Osteoblast (primary cell): ENCODE results near the gene PDE4B. TPM values are rescaled to one million over a fixed set of nuclear protein-coding genes. Genes with fewer than 3 reads are reported as not detected.

Experiments used
- DNase-seq: peaks from one replicate; pipeline ENCODE4 v3.0.0; 2011; ENCODE audit warnings: low spot score, mixed read lengths; ENCODE audit not compliant: insufficient read length; ENCODE audit errors: missing footprints
- H2AFZ ChIP-seq: 2 replicates; pipeline ENCODE4 v1.6.0; 2011; ENCODE audit warnings: mild to moderate bottlenecking, low read length
- H3K27ac ChIP-seq: 2 replicates; pipeline ENCODE4 v1.5.1; 2011; ENCODE audit warnings: mild to moderate bottlenecking, low read depth, low read length, moderate library complexity
- H3K27me3 ChIP-seq: 2 replicates; pipeline ENCODE4 v1.6.0; 2012; ENCODE audit warnings: mild to moderate bottlenecking, control low read depth, inconsistent platforms, low read length, moderate library complexity; ENCODE audit not compliant: insufficient read depth
- H3K36me3 ChIP-seq: 2 replicates; pipeline ENCODE4 v1.5.1; 2011; ENCODE audit warnings: mild to moderate bottlenecking, low read length, control low read depth, moderate library complexity; ENCODE audit not compliant: insufficient read depth
- H3K4me1 ChIP-seq: 2 replicates; pipeline ENCODE4 v1.5.1; 2011; ENCODE audit warnings: mild to moderate bottlenecking, low read length, control low read depth, moderate library complexity; ENCODE audit not compliant: insufficient read depth
- H3K4me2 ChIP-seq: 2 replicates; pipeline ENCODE4 v1.6.0; 2011; ENCODE audit warnings: mild to moderate bottlenecking, low read length; ENCODE audit not compliant: insufficient read depth
- H3K4me3 ChIP-seq: fragments of 200-600 bp; sonication (generic); 3 replicates; pipeline ENCODE4 v1.5.1; 2012; ENCODE audit warnings: mild to moderate bottlenecking, low read length, inconsistent platforms; ENCODE audit not compliant: insufficient read depth
- H3K79me2 ChIP-seq: 2 replicates; pipeline ENCODE4 v1.6.0; 2012; ENCODE audit warnings: mild to moderate bottlenecking, low read length, control low read depth, inconsistent platforms; ENCODE audit not compliant: insufficient read depth
- H3K9me3 ChIP-seq: 2 replicates; pipeline ENCODE4 v1.5.1; 2011; ENCODE audit warnings: low read depth, low read length, control low read depth
- H4K20me1 ChIP-seq: 2 replicates; pipeline ENCODE4 v1.6.0; 2012; ENCODE audit warnings: mild to moderate bottlenecking, low read length, control low read depth; ENCODE audit not compliant: insufficient read depth
- CTCF ChIP-seq: IDR thresholded peaks from 2 replicates; pipeline ENCODE4 v1.5.1; 2011; ENCODE audit warnings: mild to moderate bottlenecking, low read depth, low read length, moderate library complexity; ENCODE audit errors: extremely low read depth
- total RNA-seq: library from RNA; depleted of rRNA; stranded (reverse); fragments of >200 nt; gene quantifications from 2 replicates; pipeline ENCODE4 v1.2.3, GENCODE V29; 2012

Gene PDE4B
- total RNA-seq, 1 donor = 21.4 TPM

- no peak overlapping the region for H2AFZ ChIP-seq
- no peak for DNase-seq
- no peaks in the 10 kb centered on the region for H3K27me3 ChIP-seq
- H3K4me1 ChIP-seq = peaks cover 2% of the 10 kb centered on the region
- H4K20me1 ChIP-seq = no peaks in the 10 kb centered on the region
- H3K4me3 ChIP-seq = no peak overlapping the region
- no peak for TF ChIP-seq CTCF
- no peak overlapping the region for H3K4me2 ChIP-seq
- no peaks in the 10 kb centered on the region for H3K79me2 ChIP-seq
- no peaks in the 10 kb centered on the region for H3K36me3 ChIP-seq
- H3K9me3 ChIP-seq = no peaks in the 10 kb centered on the region
- H3K27ac ChIP-seq = no peak overlapping the region
Measured at GRCh38 chr1:66388913-66389312, 596.2 kb downstream of the PDE4B start.

GRCh38 chr1:66393586-66394287 is 601.0 kb downstream of the PDE4B start:
- peaks cover 10% of the 10 kb centered on the region for H3K4me1 ChIP-seq
- H3K9me3 ChIP-seq = no peaks in the 10 kb centered on the region
- no peaks in the 10 kb centered on the region for H3K36me3 ChIP-seq
- no peaks in the 10 kb centered on the region for H4K20me1 ChIP-seq
- no peak overlapping the region for H3K4me3 ChIP-seq
- H3K27me3 ChIP-seq = no peaks in the 10 kb centered on the region
- no peaks in the 10 kb centered on the region for H3K79me2 ChIP-seq
- no peak for DNase-seq
- H3K27ac ChIP-seq = no peak overlapping the region
- no peak for TF ChIP-seq CTCF
- no peak overlapping the region for H3K4me2 ChIP-seq
- no peak overlapping the region for H2AFZ ChIP-seq

GRCh38 chr1:66394603-66395002 is 601.9 kb downstream of the PDE4B start:
- no peak overlapping the region for H2AFZ ChIP-seq
- no peaks in the 10 kb centered on the region for H3K36me3 ChIP-seq
- no peak overlapping the region for H3K4me2 ChIP-seq
- no peaks in the 10 kb centered on the region for H3K79me2 ChIP-seq
- H3K4me1 ChIP-seq = peaks cover 10% of the 10 kb centered on the region
- no peak for DNase-seq
- H3K27me3 ChIP-seq = no peaks in the 10 kb centered on the region
- no peaks in the 10 kb centered on the region for H4K20me1 ChIP-seq
- TF ChIP-seq CTCF = no peak
- no peak overlapping the region for H3K4me3 ChIP-seq
- H3K27ac ChIP-seq = no peak overlapping the region
- H3K9me3 ChIP-seq = no peaks in the 10 kb centered on the region

GRCh38 chr1:66395202-66396061 is 602.7 kb downstream of the PDE4B start:
- Histone ChIP-seq H4K20me1 (no peaks in the 10 kb centered on the region), H3K4me2 (no peak overlapping the region), H3K4me3 (no peak overlapping the region), H3K36me3 (no peaks in the 10 kb centered on the region), H3K27ac (no peak overlapping the region), H2AFZ (no peak overlapping the region), H3K4me1 (peaks cover 14% of the 10 kb centered on the region), H3K9me3 (no peaks in the 10 kb centered on the region), H3K27me3 (no peaks in the 10 kb centered on the region), H3K79me2 (no peaks in the 10 kb centered on the region)
- no peak for TF ChIP-seq CTCF
- DNase-seq = no peak
